HG03442 (cell line): ENCODE results near the gene BRF1.

Source experiments
- ATAC-seq: cut with Tn5 transposase; IDR thresholded peaks from one replicate; pipeline ENCODE4 v1.9.1; 2021; ENCODE audit warnings: mild to moderate bottlenecking, moderate library complexity; ENCODE audit not compliant: unreplicated experiment

BRF1 gene

DNA sequence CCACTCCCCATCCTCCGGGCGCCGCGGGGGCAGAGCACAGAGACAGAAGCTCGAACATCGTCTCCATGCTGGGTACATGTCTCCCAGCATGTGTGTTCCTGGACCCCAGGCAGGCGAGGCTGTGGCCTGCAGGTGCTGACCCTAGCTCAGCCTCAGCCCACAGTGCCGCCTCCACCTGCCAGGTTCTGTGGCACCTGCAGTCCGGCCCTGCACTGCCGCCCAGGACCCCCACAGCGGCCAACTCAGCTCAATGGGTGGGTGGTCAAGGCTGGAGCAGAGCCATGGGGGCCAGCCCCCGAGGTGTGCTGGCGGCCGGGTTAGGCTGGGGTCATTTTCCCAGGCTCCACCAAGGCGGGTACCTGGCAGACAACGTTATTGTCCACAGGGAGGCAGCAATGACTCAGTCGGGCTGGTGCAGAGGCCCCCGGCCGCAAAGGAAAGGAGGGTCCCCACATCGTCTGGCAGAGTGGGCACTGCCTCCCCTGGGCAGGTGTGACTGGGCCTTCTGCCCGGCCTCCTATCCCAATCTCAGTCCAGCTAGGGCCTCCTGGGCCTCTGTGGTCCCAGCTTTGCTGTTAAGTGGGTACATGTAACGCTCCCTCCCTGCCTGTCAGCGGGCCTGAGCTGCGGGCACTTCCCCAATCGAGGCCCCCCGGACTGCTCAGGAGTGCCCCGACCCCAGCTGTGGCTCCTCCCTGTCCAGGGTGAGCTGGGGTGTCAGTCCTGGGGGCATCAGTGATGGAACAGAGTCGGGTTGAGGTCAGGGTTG is 99.5 kb downstream of the BRF1 start:
- ATAC-seq: no peak

DNA sequence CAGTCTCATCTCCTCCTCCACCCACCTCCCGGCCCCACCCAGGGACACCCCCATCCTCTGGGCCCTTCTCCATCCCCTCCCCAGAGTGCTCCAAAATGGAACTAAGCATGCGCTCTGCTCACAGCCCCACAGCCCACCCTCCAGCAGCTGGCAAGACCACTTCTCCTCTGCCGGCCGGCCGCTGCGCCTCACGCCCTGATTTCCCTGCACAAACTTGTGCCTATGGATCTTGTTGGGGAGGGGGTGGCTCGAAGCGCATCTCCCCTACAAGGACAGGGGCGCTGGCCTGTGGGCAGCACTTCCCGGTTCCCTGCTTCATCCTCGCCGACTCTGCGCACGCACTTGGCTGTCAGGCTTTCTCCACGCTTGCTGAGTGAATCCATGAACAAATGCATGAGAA is 100.2 kb downstream of the BRF1 start:
- no peak for ATAC-seq

- no peak for ATAC-seq
Observed at GRCh38 chr14:105200074-105200473, 100.7 kb downstream of the BRF1 start.

DNA sequence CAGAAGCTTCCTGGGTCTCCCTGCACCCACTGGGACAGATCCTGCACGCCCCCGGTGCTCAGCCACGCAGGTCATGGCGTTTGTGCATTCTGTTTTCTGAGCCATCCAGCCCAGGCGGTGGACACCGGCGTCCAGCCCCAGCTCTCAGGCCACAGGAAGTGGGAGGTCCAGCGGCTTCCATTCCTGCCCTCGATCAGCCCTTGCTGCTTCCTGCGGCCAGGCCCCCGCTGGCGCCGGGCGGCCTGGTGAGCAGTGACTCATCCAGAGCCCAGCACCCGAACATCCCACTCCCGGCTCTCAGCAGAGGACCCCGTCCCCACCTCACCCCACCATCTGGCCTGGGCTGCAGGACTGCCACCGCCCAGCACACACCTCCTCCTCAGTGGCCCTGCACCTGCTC is 101.7 kb downstream of the BRF1 start:
- no peak for ATAC-seq

DNA sequence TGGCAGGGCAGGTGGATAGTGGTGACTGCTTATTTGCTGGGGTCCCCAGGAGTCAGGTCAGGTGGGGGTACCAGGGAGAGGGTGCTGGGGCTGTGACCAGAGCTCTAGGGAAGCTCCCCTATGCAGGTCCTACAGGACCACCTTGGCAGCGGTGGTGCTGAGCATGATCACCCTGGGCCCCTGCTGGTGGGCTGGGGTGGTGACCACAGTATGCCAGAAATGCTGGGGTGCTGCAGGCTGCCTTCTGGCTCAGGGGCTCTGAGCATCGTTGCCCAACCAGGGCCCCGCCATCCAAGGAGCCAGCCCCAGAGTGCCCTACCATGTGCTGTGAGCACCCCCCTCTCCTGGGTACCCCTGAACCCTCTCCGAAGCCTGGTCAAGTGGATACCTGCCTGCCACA is 102.2 kb downstream of the BRF1 start:
- ATAC-seq: no peak

GRCh38 chr14:105197211-105197641 is 103.6 kb downstream of the BRF1 start:
- no peak for ATAC-seq

DNA sequence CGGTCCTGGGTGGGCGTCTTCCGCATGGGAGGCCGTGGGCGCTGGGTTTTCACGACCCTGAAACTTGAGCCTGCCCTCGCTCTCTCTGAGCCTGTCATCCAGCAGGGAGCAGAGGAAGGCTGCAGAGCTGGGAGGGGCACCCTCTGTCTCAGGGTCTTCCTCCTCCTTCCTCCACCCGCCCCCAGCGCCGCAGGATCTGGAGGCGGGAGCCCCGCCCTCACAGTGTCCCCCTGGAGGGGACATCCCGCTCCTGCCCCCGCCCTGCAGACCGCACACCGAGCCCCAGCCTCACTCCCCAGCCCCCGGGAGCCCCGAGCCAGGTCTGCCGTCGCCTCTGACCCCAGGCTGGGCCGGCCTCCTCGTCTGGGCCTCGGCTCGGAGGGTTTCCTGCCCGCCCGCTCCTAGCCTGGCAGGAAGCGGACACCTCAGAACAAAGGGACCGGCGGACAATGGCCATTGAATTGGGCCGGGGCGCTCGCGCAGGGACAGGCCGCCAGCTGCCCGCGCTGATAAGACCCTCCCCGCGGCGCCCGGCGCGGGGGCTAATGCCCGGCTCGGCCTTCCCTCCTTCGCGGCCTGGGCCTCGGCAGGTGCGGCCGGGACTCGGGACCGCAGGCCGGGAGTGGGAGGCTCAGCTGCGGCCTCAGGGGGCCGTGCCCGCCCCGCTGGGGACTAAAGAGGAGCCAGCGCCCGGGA is 104.4 kb downstream of the BRF1 start:
- no peak for ATAC-seq

DNA sequence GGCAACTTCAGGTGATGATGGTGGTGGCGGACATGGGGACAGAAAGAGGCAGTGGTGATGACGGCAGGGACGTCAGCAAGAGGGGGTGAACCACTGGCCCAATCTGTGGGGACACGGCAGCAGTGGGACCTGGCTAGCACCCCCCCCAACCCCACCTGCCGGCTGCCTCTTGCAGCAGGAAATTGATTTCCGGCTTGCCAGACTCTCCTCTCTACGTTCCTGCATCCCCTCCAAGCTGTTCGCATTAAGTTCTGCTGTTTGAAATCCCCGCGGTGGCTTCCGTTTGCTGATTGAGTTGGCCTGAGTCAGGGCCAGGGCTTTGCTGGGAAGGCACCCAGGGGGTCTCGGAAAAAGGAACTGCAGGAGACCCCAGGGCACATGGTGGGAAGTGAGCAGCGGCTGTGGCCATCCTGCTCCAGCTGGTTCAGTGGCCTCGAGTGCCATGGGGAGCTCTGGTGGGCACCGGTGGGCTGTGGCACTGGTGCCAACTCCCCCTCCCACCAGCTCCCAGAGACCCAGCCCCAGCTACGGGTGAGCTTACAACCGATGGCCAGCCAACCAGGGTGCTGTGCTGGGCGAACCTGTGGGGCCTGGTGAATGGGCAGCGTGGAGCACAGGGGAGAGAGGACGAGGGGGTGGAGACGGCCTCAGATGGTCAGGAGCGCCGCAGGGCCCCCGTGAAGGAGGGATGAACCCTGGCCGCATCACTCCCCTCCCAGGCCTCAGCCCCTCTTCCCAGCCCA is 105.1 kb downstream of the BRF1 start:
- no peak for ATAC-seq

DNA sequence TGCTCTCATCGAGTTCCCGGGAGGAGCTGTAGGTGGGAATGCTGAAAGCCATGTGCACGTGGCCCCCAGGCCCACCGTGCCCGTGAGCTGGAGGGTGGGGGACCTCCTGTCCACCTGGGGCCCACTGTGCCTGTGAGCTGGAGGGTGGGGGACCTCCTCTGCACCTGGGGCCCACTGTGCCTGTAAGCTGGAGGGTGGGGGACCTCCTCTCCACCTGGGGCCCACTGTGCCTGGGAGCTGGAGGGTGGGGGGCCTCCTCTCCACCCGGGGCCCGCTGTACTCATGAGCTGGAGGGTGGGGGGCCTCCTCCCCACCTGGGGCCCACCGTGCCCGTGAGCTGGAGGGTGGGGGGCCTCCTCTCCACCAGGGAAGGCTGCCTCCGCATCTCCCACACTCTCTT is 105.8 kb downstream of the BRF1 start:
- no peak for ATAC-seq

DNA sequence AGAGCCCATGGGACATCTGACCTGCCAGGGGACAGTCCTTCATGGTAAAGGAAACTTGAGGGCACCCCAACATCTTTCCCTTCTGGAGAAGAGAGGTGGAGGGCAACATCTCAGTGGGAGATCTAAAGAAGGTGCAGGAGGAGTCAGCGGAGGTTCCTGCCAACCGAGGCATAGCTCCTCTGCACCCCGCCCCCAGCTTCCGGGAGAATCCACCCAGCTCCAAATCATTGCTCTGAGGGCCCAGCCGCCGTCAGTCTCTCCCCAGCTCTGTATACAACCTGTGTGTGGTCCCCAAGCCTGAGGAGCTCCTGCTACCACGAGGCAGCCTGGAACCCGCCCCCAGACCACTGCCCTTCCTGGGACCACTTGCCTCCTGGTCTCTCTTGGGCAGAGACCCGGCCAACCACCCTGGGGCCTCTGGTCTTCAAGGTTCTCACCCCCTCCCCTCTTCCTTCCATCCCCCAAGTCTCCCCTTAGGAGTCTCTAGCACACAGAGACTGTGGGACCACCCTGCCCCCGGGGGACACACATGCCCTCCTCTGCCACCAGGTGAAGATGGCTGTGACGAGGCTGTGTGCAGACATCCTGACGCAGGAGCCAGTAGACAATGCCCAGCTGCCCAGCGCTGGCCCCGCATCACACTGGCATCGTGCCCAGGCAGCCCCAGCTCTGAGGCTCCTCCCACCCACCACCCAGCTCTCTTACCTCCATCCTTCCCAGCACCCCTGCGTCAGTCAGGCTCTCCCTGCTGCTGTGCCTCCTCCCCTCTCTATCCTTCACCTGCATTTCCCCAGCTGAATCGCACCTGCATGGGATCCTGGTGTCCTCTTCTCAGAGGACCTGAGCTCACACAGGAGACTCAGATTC is 106.7 kb downstream of the BRF1 start:
- no peak for ATAC-seq

DNA sequence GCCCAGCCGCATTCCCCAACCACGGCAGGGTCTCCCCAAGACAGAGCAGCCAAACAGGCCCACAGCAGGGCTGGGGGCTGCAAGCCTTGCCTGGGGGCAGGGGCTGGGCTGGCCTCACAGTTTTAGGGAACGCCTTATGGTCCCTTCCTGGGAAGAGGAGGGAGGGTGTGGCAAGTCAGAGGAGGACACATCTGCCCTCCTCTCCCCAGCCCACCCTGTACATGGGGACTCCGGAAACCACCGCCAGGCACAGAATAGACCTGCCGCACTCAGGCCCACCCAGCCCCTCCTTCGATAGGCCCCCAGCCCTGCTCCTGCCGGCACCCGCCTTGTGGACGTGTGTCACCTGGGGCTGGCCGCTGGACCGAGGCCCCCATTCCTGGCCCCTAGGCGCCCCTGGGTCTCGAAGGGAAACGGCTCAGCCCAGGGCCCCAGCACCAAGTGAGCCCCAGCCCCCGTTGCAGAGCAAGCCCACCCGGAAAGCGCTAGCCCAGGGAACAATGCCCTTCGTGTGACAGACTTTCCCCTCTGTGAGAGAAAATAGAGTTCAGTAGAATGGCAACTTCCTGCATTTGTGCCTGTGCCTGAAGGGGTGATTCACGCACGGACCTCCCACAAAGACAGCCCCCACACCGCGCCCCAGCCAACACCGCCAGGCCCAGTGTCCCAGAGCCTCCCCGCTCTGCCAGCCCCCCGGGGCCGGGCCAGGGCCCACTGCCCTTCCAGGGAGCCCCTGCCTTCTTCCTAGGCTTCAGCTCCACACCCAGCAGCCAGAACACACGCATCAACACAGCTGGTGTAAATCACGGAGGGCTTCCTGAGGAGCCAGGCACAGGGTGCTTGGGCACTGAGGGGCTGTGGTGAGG is 107.7 kb downstream of the BRF1 start:
- no peak for ATAC-seq

GRCh38 chr14:105187935-105188524 is 112.8 kb downstream of the BRF1 start:
- ATAC-seq: no peak

DNA sequence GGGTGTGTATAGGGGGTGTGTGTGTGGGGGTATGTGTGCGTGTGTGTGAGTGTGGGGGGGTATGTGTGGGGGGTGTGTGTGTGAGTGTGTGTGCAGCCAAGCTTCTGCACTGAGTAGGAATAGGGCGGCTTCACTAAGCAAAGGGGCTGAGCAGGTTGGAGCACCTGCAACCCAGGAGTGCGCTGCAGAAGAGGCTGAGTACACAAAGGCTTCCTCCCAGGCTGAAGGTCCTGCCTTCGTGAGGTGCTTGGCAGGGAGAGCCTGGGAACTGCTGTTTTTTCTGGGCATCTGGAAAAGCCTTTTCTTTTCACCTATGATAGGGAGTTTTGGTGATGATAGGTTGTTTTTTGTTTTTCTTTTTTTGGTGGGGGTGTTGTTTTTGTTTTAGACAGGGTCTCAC is 113.7 kb downstream of the BRF1 start:
- ATAC-seq: no peak

DNA sequence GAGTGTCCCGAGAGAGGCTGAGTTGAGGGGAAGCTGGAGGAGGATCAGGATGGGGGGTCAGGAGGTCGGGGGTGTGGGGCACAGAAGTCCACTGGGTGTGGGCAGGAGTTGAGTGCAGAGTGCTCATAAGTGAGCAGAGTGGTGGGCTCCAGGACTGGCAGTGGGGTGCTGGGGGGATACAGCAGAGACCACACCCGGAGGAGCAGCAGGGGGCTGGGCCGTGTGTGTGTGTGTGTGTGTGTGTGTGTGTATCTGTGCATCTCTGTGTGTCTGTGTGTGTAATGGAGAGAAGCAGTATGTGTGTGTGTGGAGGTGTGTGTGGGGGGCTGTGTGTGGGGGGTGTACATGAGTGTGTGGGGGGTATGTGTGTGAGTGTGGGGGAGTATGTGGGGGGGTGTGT is 114.8 kb downstream of the BRF1 start:
- no peak for ATAC-seq

DNA sequence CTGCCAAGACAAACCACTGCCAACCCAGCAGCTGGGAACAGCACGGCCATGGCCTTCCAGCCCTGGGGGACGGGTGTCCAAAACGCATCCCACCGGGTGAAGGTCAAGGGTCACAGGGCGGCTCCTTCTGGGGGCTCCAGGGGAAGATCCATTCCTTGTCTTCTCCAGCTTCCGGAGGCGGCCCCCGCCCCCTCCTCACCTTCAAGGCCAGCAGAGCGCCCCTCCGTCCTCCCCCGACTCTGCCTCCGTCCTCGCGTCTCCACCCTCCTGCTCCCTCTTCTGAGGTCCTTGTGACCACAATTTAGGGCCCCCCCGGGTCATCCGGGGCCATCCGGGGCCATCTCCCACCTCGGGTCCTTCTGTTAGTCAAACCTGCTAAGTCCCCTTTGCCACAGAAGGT is 115.8 kb downstream of the BRF1 start:
- ATAC-seq: no peak

DNA sequence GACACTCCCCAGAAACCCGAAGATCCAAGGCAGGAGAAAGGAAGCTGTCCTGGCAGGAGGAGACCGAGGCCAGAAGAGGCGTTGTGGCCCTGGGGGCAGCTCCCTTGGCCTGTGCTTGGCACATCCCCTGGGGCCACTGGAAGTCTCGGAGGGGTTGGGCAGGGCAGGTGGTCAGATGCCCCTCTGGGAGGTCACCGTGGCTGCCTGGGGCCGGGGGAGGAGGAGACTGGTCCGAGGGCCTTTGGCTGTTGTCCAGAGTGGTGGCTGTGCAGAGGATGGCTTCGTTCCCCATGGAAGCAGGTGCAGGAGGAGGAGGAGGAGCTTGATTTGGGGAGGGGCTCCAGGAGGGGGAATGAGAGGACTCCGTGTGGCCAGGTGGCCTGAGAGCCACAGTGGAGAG is 116.3 kb downstream of the BRF1 start:
- ATAC-seq: no peak

GRCh38 chr14:105182296-105183020 is 118.3 kb downstream of the BRF1 start:
- no peak for ATAC-seq

DNA sequence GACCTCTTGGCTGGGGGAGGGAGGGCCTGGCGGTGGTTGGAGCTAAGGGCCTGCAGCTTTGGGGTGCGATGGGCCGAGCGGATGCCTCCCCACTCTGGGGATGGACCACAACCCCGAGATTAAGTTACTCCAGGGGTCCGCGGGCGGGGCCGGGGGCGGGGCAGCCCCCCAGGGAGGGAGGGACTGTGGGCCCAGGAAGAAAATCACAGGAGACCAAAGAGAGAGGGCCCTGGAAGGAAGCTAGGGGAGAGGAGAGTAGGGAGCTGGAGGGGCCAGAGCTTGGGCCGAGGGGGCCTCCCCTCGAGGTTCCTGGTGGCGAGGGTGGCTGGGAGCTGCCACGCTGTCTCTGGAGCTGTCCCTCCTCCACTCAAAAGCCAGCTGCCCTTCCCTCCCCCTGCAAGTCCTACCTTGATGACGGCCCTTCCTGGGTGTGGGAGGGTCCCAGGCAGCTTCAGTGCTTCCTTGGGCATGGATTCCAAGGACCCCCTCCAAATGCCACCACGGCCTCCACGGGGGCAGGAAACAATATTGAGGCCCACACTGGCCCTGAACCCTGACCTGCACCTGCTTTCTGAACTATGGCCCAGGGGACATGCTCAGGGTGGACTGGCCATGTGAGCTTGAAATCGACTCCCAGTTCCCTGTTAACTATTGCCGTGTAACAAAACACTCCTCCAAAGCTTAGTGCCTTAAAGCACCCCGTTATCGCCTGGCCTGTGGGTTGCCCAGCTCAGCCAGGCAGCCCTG is 119.1 kb downstream of the BRF1 start:
- ATAC-seq: no peak
